ENCODE measurements around the gene TPCN1.
A peak's percentile ranks its signal among the peaks of the same experiment; 100 is the strongest.

TPCN1 gene

DNA sequence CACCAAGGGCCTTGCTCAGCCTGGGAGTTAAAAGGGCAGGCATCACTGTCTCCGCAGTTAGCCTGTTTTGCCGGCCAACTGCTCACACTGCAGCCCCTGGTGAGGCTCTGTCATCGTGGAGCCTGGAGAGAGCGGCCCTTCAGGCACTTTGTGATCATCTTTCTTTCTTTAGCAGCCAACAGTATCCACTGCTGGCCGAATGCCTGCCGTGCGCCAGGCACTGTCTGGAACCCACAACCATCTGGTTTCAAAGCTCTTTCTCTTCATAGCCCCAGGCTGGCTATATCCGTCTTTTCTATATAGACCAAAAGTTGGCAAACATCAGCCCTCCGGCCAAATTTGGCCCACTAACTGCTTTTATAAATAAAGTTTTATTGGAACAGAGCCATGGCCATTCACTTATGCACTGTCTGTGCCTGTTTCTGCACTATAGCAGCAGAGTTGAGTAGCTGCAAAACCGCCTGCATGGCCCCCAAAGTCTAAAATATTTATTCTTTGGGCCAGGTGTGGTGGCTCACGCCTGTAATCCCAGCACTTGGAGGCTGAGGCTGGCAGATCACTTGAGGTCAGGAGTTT lies 84.1 kb downstream of the TPCN1 start:
- FAIRE-seq = no peak
- no peak for DNase-seq (ENCODE audit: insufficient read length, low spot score)
- TF ChIP-seq SPI1 (IDR thresholded peaks at IDR 0.05; ENCODE audit: low read depth, low read length) (no peak), POLR2A (IDR thresholded peaks at IDR 0.05; ENCODE audit: low read depth, low read length) (no peak), TAF1 (IDR thresholded peaks at IDR 0.05; ENCODE audit: low read depth, low read length) (no peak), POU2F2 (IDR thresholded peaks at IDR 0.05; ENCODE audit: low read depth, low read length) (no peak), PAX5 (IDR thresholded peaks at IDR 0.05; ENCODE audit: insufficient read depth, low read length, severe bottlenecking) (no peak), POLR2AphosphoS5 (IDR thresholded peaks at IDR 0.05; ENCODE audit: low read depth, low read length) (no peak)

DNA sequence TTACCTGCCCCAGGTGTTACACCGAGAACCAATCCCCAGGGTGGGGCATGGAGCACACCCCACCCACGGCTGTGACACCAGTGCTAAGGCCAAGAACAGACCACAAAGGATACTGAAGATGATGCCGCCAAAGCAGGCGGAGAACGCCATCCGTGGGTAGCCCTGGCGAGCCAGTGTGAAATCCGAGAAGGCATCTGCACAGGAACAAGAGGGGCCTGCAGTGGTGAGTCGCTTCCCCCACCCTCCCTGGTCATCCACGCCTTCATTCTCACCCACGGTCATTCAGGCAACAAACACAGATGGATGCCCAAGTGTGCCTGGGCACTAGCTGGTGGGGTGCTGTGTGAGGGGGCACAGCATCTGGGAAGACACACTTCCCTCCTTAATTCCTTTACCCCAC lies 85.1 kb downstream of the TPCN1 start:
- DNase-seq (ENCODE audit: insufficient read length, low spot score) = no peak
- no peak for TF ChIP-seq POU2F2 (IDR thresholded peaks at IDR 0.05; ENCODE audit: low read depth, low read length)
- TF ChIP-seq POLR2AphosphoS5 (IDR thresholded peaks at IDR 0.05; ENCODE audit: low read depth, low read length) = no peak
- no peak for TF ChIP-seq SPI1 (IDR thresholded peaks at IDR 0.05; ENCODE audit: low read depth, low read length)
- TF ChIP-seq POLR2A (IDR thresholded peaks at IDR 0.05; ENCODE audit: low read depth, low read length) = no peak
- TF ChIP-seq PAX5 (IDR thresholded peaks at IDR 0.05; ENCODE audit: insufficient read depth, low read length, severe bottlenecking) = no peak
- TF ChIP-seq TAF1 (IDR thresholded peaks at IDR 0.05; ENCODE audit: low read depth, low read length) = no peak
- FAIRE-seq = no peak

DNA sequence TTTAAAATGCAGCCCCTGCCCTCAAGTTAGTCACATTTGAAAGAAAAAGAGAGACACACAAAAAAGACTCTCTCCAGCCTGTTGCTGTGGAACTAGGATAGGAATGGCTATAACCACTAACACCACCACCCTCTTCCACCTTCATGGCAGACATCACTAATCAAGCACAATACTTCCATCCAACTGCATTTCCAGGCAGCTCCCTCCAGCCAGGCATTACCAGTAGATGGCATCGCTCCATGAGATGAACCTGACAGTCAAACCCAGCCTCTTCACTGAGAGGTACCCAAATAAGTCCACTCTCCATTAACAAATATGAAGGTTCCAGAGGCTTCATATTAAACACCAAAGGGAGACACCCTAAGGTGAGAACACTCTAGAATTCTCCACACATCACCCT lies 89.2 kb downstream of the TPCN1 start:
- DNase-seq (ENCODE audit: insufficient read length, low spot score) = no peak
- FAIRE-seq = no peak
- TF ChIP-seq SPI1 (IDR thresholded peaks at IDR 0.05; ENCODE audit: low read depth, low read length) (no peak), TAF1 (IDR thresholded peaks at IDR 0.05; ENCODE audit: low read depth, low read length) (no peak), POLR2A (IDR thresholded peaks at IDR 0.05; ENCODE audit: low read depth, low read length) (no peak), POLR2AphosphoS5 (IDR thresholded peaks at IDR 0.05; ENCODE audit: low read depth, low read length) (no peak), POU2F2 (IDR thresholded peaks at IDR 0.05; ENCODE audit: low read depth, low read length) (no peak), PAX5 (IDR thresholded peaks at IDR 0.05; ENCODE audit: insufficient read depth, low read length, severe bottlenecking) (no peak)

DNA sequence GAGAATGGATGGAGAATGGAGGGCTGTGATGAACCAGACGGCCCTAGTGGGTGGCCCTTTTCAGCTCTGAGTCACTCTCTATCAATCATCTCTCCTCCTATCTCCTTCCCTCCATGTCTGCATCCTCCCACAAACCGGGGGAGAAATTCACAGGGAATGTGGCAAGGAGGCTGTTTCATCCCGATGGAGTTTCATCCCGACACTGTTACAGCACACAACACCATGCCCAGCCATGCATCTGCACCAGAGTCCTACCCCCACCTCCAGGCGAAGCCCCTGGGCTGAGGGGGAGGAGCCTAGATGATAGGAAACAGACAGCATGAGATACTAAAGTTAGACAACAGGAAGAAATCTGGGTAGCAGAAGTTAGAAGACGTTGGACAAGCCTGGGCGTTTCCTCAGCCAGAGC lies 92.9 kb downstream of the TPCN1 start:
- FAIRE-seq = no peak
- no peak for DNase-seq (ENCODE audit: insufficient read length, low spot score)
- TF ChIP-seq POU2F2 (IDR thresholded peaks at IDR 0.05; ENCODE audit: low read depth, low read length) (no peak), TAF1 (IDR thresholded peaks at IDR 0.05; ENCODE audit: low read depth, low read length) (no peak), POLR2AphosphoS5 (IDR thresholded peaks at IDR 0.05; ENCODE audit: low read depth, low read length) (no peak), PAX5 (IDR thresholded peaks at IDR 0.05; ENCODE audit: insufficient read depth, low read length, severe bottlenecking) (no peak), POLR2A (IDR thresholded peaks at IDR 0.05; ENCODE audit: low read depth, low read length) (no peak), SPI1 (IDR thresholded peaks at IDR 0.05; ENCODE audit: low read depth, low read length) (no peak)

DNA sequence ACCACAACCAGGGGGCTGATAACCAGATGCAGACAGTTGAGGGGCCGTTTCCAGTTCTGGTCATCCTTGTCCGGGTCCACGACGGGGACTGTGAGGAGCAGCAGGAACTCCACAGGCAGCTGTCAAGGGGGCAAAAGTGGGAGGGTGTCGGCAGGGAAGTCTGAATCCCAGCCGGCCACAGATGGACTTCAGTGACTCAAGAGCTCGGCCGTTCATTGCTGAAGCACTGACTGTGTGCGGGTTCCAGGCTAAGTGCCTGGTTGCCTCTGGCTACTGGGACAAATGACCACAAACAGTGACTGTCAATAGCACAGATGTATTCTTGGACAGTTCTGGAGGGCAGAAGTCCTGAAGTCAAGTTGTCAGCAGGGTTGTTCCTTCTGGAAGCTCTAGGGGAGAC lies 94.1 kb downstream of the TPCN1 start:
- no peak for TF ChIP-seq SPI1 (IDR thresholded peaks at IDR 0.05; ENCODE audit: low read depth, low read length)
- no peak for TF ChIP-seq POU2F2 (IDR thresholded peaks at IDR 0.05; ENCODE audit: low read depth, low read length)
- no peak for TF ChIP-seq POLR2AphosphoS5 (IDR thresholded peaks at IDR 0.05; ENCODE audit: low read depth, low read length)
- no peak for TF ChIP-seq POLR2A (IDR thresholded peaks at IDR 0.05; ENCODE audit: low read depth, low read length)
- TF ChIP-seq TAF1 (IDR thresholded peaks at IDR 0.05; ENCODE audit: low read depth, low read length) = no peak
- DNase-seq (ENCODE audit: insufficient read length, low spot score) = no peak
- no peak for FAIRE-seq

DNA sequence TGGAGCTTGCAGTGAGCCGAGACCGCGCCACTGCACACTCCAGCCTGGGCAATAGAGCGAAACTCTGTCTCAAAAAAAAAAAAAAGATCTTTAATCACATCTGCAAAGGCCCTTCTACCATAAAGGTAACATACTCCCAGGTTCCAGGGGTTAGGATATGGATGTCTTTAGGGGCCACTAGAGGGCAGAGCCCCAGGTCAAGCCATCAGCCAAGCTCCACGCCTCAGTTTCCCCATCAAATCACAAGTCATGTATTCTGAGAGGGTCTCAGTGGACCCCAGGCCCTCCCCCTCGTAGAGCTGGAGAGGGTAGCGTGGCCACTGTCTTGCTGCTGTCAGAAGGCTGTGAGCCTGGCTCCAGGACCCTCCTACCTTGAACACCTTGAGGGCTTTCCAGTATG lies 94.9 kb downstream of the TPCN1 start:
- TF ChIP-seq TAF1 (IDR thresholded peaks at IDR 0.05; ENCODE audit: low read depth, low read length) (no peak), PAX5 (IDR thresholded peaks at IDR 0.05; ENCODE audit: insufficient read depth, low read length, severe bottlenecking) (no peak), SPI1 (IDR thresholded peaks at IDR 0.05; ENCODE audit: low read depth, low read length) (no peak), POLR2AphosphoS5 (IDR thresholded peaks at IDR 0.05; ENCODE audit: low read depth, low read length) (no peak), POU2F2 (IDR thresholded peaks at IDR 0.05; ENCODE audit: low read depth, low read length) (no peak), POLR2A (IDR thresholded peaks at IDR 0.05; ENCODE audit: low read depth, low read length) (no peak)
- DNase-seq (ENCODE audit: insufficient read length, low spot score) = no peak
- FAIRE-seq = no peak

DNA sequence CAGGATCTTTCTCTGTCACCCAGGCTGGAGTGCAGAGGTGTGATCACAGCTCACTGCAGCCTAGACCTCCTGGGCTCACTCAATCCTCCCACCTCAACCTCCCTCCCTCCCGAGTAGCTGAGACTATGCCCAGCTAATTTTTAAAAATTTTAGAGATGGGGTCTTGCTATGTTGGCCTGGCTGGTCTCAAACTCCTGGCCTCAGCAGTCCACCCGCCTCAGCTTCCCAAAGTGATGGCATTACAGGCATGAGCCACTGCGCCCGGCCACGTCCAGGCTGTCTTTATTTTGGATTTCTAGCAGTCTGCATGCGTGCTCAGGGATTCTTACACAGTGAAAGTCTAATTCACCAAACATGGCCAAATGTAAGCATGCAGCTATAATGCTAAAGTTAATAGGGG lies 95.9 kb downstream of the TPCN1 start:
- FAIRE-seq (no peak), DNase-seq (ENCODE audit: insufficient read length, low spot score) (no peak)
- TF ChIP-seq POLR2AphosphoS5 (IDR thresholded peaks at IDR 0.05; ENCODE audit: low read depth, low read length) (no peak), TAF1 (IDR thresholded peaks at IDR 0.05; ENCODE audit: low read depth, low read length) (no peak), POLR2A (IDR thresholded peaks at IDR 0.05; ENCODE audit: low read depth, low read length) (no peak), PAX5 (IDR thresholded peaks at IDR 0.05; ENCODE audit: insufficient read depth, low read length, severe bottlenecking) (no peak), SPI1 (IDR thresholded peaks at IDR 0.05; ENCODE audit: low read depth, low read length) (no peak), POU2F2 (IDR thresholded peaks at IDR 0.05; ENCODE audit: low read depth, low read length) (no peak)

DNA sequence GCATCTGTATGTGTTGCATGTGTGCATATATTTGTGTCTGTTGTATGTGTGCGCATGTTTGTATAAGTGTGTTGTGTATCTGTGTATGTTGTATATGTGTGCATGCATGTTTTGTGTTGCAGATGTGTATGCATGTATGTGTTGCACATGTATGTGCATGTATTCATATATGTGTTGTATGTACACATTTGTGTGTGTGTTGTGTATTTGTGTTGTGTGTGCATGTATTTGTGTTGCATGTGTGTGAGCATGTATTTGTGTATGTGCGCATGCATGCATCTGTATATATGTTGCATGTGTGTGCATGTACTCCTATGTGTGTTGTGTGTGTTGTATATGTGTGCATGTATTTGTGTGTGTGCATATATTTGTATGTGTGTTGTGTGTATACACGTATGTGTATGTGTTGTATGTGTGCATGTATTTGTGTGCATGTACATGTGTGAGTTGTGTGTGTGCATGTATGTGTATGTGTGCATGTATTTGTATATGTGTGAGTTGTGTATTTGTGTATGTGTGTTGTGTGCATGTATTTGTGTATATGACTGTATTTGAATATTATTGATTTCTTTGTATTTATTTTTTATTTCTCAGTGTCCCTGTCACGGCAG lies 96.9 kb downstream of the TPCN1 start:
- FAIRE-seq (peak; percentile 85), DNase-seq (ENCODE audit: insufficient read length, low spot score) (no peak)
- TF ChIP-seq POU2F2 (IDR thresholded peaks at IDR 0.05; ENCODE audit: low read depth, low read length) (no peak), PAX5 (IDR thresholded peaks at IDR 0.05; ENCODE audit: insufficient read depth, low read length, severe bottlenecking) (no peak), POLR2A (IDR thresholded peaks at IDR 0.05; ENCODE audit: low read depth, low read length) (no peak), TAF1 (IDR thresholded peaks at IDR 0.05; ENCODE audit: low read depth, low read length) (no peak), SPI1 (IDR thresholded peaks at IDR 0.05; ENCODE audit: low read depth, low read length) (no peak), POLR2AphosphoS5 (IDR thresholded peaks at IDR 0.05; ENCODE audit: low read depth, low read length) (no peak)

DNA sequence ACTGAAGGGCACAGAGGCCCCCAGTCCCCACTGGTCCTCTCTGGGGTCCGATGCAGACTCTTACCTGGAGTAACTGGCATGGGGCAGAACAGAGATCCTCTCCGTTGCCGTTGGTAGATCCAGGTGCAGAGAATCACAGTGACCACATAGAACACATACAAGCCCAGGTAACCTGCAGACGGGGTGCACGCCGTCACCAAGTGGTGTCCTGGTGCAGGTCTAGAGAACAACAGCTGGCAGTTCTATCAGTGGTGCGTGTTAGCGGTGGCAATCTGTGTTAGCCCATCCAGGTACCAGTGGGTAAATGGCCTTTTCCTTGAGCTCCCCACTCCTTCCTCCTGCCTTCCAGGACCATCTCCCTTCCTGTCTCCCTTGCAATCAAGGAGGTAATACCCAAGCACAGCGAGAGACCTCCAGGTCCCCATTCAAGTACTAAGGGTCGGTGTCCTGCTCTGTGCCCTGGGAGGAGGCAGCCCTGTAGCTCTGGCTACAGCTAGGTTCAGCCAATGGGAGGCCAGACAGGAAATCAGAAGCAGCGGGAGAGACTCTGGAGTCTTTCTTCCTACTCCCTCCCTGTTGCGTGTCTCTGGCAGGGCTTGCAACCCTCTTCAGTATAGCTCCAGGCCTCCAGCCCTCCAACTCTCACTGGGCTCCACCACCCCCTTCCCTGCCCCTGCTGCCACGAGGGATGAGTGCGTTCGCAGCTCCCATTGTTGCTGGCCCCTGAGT lies 97.8 kb downstream of the TPCN1 start:
- no peak for TF ChIP-seq SPI1 (IDR thresholded peaks at IDR 0.05; ENCODE audit: low read depth, low read length)
- TF ChIP-seq PAX5 (IDR thresholded peaks at IDR 0.05; ENCODE audit: insufficient read depth, low read length, severe bottlenecking) = no peak
- TF ChIP-seq POLR2AphosphoS5 (IDR thresholded peaks at IDR 0.05; ENCODE audit: low read depth, low read length) = no peak
- TF ChIP-seq TAF1 (IDR thresholded peaks at IDR 0.05; ENCODE audit: low read depth, low read length) = no peak
- no peak for TF ChIP-seq POU2F2 (IDR thresholded peaks at IDR 0.05; ENCODE audit: low read depth, low read length)
- TF ChIP-seq POLR2A (IDR thresholded peaks at IDR 0.05; ENCODE audit: low read depth, low read length) = no peak
- DNase-seq (ENCODE audit: insufficient read length, low spot score) (no peak), FAIRE-seq (no peak)
